GM23338 (cell line): ENCODE measurements around the gene PALMD. TPM values are rescaled to one million over a fixed set of nuclear protein-coding genes. Genes with fewer than 3 reads are reported as not detected.

Source experiments
- ATAC-seq: fragments of 200-7000 bp; cut with Tn5 transposase; 3 replicates; pipeline ENCODE4 v1.9.1; 2020
- DNase-seq: peaks from one replicate; pipeline ENCODE4 v3.0.0-alpha.2; 2015; ENCODE audit warnings: low spot score
- H2AFZ ChIP-seq: fragments of 200-600 bp; sonication (generic); 2 replicates; pipeline ENCODE4 v1.8.0; 2016; ENCODE audit warnings: antibody characterized with exemption, mild to moderate bottlenecking, moderate library complexity
- H3F3A ChIP-seq: fragments of 200-600 bp; sonication (generic); replicated peaks from 2 replicates; pipeline ENCODE4 v1.8.0; 2017; ENCODE audit warnings: antibody characterized with exemption, mixed run types, low read depth
- H3K27ac ChIP-seq: fragments of 200-600 bp; sonication (generic); 2 replicates; pipeline ENCODE4 v1.6.1; 2016; ENCODE audit warnings: low read depth
- H3K27me3 ChIP-seq: fragments of 200-600 bp; sonication (generic); 2 replicates; pipeline ENCODE4 v1.8.0; 2016; ENCODE audit warnings: mild to moderate bottlenecking, mixed run types, moderate library complexity; ENCODE audit not compliant: insufficient read depth
- H3K36me3 ChIP-seq: fragments of 200-600 bp; sonication (generic); 2 replicates; pipeline ENCODE4 v1.8.0; 2016; ENCODE audit warnings: mild to moderate bottlenecking; ENCODE audit not compliant: insufficient read depth
- H3K4me1 ChIP-seq: fragments of 200-600 bp; sonication (generic); 2 replicates; pipeline ENCODE4 v1.8.0; 2016; ENCODE audit warnings: mild to moderate bottlenecking, moderate library complexity; ENCODE audit not compliant: insufficient read depth
- H3K4me2 ChIP-seq: fragments of 200-600 bp; sonication (generic); 2 replicates; pipeline ENCODE4 v1.7.1; 2017; ENCODE audit warnings: mixed run types
- H3K4me3 ChIP-seq: fragments of 200-600 bp; sonication (generic); 2 replicates; pipeline ENCODE4 v1.6.1; 2016; ENCODE audit warnings: mixed run types
- H3K79me2 ChIP-seq: fragments of 200-600 bp; sonication (generic); replicated peaks from 2 replicates; pipeline ENCODE4 v1.8.0; 2017; ENCODE audit warnings: mild to moderate bottlenecking; ENCODE audit not compliant: insufficient read depth
- H3K9me2 ChIP-seq: fragments of 200-600 bp; sonication (generic); 2 replicates; pipeline ENCODE4 v1.8.0; 2017; ENCODE audit not compliant: insufficient read depth
- H4K20me1 ChIP-seq: fragments of 200-600 bp; sonication (generic); replicated peaks from 2 replicates; pipeline ENCODE4 v1.8.0; 2017; ENCODE audit warnings: mild to moderate bottlenecking; ENCODE audit not compliant: insufficient read depth
- H3K27ac Mint-ChIP-seq: 2 replicates; pipeline ENCODE4 v1.8.0; 2020; ENCODE audit warnings: inconsistent platforms, mild to moderate bottlenecking, moderate library complexity, mixed read lengths
- H3K27me3 Mint-ChIP-seq: 3 replicates; pipeline ENCODE4 v1.8.0; 2022; ENCODE audit warnings: low read depth, mild to moderate bottlenecking, moderate library complexity, mixed read lengths, inconsistent platforms; ENCODE audit not compliant: insufficient read depth, poor library complexity
- H3K36me3 Mint-ChIP-seq: 3 replicates; pipeline ENCODE4 v1.8.0; 2021; ENCODE audit warnings: low read depth, mild to moderate bottlenecking, inconsistent platforms, moderate library complexity, mixed read lengths
- H3K4me1 Mint-ChIP-seq: 3 replicates; pipeline ENCODE4 v1.8.0; 2020; ENCODE audit warnings: mild to moderate bottlenecking, inconsistent platforms, mixed read lengths
- H3K4me3 Mint-ChIP-seq: 3 replicates; pipeline ENCODE4 v1.8.0; 2021; ENCODE audit warnings: moderate library complexity, mild to moderate bottlenecking, inconsistent platforms, mixed read lengths
- H3K9me3 Mint-ChIP-seq: 3 replicates; pipeline ENCODE4 v1.8.0; 2020; ENCODE audit warnings: moderate library complexity, mild to moderate bottlenecking, inconsistent platforms, mixed read lengths
- CREB1 ChIP-seq: fragments of 250-450 bp; sonication (Bioruptor Pico); IDR thresholded peaks from 2 replicates; pipeline ENCODE4 v1.5.0; 2020; ENCODE audit warnings: low read depth, mild to moderate bottlenecking, moderate library complexity
- EZH2 ChIP-seq: fragments of 200-600 bp; sonication (generic); IDR thresholded peaks from one replicate; pipeline ENCODE4 v1.8.0; 2017; ENCODE audit warnings: antibody characterized with exemption, mild to moderate bottlenecking, low read depth; ENCODE audit not compliant: unreplicated experiment
- STAT1 ChIP-seq: IDR thresholded peaks from one replicate; pipeline ENCODE4 v1.6.1; 2016; ENCODE audit warnings: antibody characterized with exemption; ENCODE audit not compliant: unreplicated experiment
- ZNF114 ChIP-seq: fragments of 250-450 bp; sonication (Bioruptor Pico); IDR thresholded peaks from 2 replicates; pipeline ENCODE4 v1.5.0; 2020; ENCODE audit warnings: mild to moderate bottlenecking, moderate library complexity
- polyA plus RNA-seq: library from polyadenylated mRNA; unstranded; fragments of >200 nt; fragmentation: Nextera tagmentation; extraction: Ambion mirVana; gene quantifications from 2 replicates; pipeline ENCODE4 v1.2.1, GENCODE V29; 2016
- total RNA-seq: library from RNA; depleted of rRNA; stranded (reverse); fragments of >200 nt; shearing (Covaris generic); gene quantifications from 2 replicates; pipeline ENCODE4 v1.2.3, GENCODE V29; 2014
- TF ChIP-seq, protein P1 (sequence below): fragments of 250-450 bp; sonication (Bioruptor Pico); IDR thresholded peaks from 2 replicates; pipeline ENCODE4 v1.5.0; 2020; ENCODE audit warnings: mild to moderate bottlenecking, moderate library complexity
- TF ChIP-seq, protein P2 (sequence below), 2 experiments: fragments of 200-600 bp in 1 of 2; sonication (generic) in 1 of 2; conservative IDR thresholded peaks; 2 replicates each; pipeline versions ENCODE4 v1.5.1 to v1.6.1; 2016 to 2017; ENCODE audit warnings: antibody characterized with exemption in 2 of 2, low read depth in 2 of 2, mild to moderate bottlenecking in 2 of 2, moderate library complexity in 1 of 2
- TF ChIP-seq, protein P3 (sequence below): IDR thresholded peaks from 2 replicates; pipeline ENCODE4 v1.6.1; 2016; ENCODE audit warnings: antibody characterized with exemption

Gene PALMD
- total and polyA plus RNA-seq, 2 experiments from 2014 or later: not detected

DNA sequence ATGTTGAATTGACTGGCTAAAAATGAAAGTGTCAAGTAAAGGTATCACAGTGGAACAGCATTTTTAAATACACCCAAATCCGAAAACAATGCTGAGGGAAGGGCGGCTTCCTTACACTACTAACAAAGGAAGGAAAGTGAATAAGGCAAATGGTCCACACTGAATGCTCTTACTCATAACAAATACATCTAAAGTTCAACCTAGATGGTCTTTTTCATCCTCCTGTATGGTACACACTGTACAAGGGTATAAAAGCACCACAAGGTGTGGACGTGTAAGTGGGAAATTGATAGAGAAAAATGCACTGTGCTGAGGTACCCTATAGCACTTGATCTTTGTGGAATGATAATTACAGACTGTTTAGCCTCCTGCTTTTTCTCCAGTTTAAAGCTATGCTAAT is 7.1 kb upstream of the PALMD start (continued):
- TF ChIP-seq, protein P1, sequence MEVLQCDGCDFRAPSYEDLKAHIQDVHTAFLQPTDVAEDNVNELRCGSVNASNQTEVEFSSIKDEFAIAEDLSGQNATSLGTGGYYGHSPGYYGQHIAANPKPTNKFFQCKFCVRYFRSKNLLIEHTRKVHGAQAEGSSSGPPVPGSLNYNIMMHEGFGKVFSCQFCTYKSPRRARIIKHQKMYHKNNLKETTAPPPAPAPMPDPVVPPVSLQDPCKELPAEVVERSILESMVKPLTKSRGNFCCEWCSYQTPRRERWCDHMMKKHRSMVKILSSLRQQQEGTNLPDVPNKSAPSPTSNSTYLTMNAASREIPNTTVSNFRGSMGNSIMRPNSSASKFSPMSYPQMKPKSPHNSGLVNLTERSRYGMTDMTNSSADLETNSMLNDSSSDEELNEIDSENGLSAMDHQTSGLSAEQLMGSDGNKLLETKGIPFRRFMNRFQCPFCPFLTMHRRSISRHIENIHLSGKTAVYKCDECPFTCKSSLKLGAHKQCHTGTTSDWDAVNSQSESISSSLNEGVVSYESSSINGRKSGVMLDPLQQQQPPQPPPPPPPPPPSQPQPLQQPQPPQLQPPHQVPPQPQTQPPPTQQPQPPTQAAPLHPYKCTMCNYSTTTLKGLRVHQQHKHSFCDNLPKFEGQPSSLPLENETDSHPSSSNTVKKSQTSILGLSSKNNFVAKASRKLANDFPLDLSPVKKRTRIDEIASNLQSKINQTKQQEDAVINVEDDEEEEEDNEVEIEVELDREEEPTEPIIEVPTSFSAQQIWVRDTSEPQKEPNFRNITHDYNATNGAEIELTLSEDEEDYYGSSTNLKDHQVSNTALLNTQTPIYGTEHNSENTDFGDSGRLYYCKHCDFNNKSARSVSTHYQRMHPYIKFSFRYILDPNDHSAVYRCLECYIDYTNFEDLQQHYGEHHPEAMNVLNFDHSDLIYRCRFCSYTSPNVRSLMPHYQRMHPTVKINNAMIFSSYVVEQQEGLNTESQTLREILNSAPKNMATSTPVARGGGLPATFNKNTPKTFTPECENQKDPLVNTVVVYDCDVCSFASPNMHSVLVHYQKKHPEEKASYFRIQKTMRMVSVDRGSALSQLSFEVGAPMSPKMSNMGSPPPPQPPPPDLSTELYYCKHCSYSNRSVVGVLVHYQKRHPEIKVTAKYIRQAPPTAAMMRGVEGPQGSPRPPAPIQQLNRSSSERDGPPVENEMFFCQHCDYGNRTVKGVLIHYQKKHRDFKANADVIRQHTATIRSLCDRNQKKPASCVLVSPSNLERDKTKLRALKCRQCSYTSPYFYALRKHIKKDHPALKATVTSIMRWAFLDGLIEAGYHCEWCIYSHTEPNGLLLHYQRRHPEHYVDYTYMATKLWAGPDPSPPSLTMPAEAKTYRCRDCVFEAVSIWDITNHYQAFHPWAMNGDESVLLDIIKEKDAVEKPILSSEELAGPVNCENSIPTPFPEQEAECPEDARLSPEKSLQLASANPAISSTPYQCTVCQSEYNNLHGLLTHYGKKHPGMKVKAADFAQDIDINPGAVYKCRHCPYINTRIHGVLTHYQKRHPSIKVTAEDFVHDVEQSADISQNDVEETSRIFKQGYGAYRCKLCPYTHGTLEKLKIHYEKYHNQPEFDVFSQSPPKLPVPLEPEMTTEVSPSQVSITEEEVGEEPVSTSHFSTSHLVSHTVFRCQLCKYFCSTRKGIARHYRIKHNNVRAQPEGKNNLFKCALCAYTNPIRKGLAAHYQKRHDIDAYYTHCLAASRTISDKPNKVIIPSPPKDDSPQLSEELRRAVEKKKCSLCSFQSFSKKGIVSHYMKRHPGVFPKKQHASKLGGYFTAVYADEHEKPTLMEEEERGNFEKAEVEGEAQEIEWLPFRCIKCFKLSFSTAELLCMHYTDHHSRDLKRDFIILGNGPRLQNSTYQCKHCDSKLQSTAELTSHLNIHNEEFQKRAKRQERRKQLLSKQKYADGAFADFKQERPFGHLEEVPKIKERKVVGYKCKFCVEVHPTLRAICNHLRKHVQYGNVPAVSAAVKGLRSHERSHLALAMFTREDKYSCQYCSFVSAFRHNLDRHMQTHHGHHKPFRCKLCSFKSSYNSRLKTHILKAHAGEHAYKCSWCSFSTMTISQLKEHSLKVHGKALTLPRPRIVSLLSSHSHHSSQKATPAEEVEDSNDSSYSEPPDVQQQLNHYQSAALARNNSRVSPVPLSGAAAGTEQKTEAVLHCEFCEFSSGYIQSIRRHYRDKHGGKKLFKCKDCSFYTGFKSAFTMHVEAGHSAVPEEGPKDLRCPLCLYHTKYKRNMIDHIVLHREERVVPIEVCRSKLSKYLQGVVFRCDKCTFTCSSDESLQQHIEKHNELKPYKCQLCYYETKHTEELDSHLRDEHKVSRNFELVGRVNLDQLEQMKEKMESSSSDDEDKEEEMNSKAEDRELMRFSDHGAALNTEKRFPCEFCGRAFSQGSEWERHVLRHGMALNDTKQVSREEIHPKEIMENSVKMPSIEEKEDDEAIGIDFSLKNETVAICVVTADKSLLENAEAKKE (CRISPR knock-in tag): no peak
- no peak for TF ChIP-seq ZNF114

DNA sequence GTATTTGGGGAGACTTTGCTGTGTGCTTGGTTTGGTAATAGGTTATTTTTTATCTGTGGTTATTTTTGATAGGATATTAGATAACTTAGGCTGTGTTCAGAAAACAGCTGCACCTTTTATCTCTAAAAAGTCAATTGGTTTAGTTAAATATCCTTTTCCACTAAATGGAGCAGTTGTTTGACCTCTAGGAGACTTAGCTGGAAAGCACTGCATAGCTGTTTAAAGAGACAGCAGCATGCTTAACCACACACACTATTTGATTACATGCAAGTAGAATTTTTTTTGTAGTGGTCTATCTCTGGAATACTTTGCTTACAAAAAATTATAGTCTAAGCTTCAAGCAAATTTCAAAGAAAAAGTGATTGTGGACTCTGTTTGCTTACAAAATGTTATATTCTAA is 6.5 kb upstream of the PALMD start:
- Histone ChIP-seq H3K4me2 (no peak overlapping the region), H3K27me3 (no peaks in the 10 kb centered on the region), H4K20me1 (no peaks in the 10 kb centered on the region), H3K27ac (no peak overlapping the region), H3K79me2 (no peaks in the 10 kb centered on the region), H2AFZ (no peak overlapping the region), H3K4me1 (no peaks in the 10 kb centered on the region), H3K36me3 (no peaks in the 10 kb centered on the region), H3F3A (no peaks in the 10 kb centered on the region), H3K4me3 (no peak overlapping the region), H3K9me2 (no peaks in the 10 kb centered on the region)
- H3K9me3 Mint-ChIP-seq: no peaks in the 10 kb centered on the region
- H3K27me3 Mint-ChIP-seq: peaks cover under 1% of the 10 kb centered on the region
- peaks cover 12% of the 10 kb centered on the region; the same call in 2 of the 3 replicates for H3K4me1 Mint-ChIP-seq
- no peak overlapping the region for H3K27ac Mint-ChIP-seq
- no peak overlapping the region for H3K4me3 Mint-ChIP-seq
- no peak for DNase-seq
- no peaks in the 10 kb centered on the region for H3K36me3 Mint-ChIP-seq
- no peak for ATAC-seq
- TF ChIP-seq, protein P2, sequence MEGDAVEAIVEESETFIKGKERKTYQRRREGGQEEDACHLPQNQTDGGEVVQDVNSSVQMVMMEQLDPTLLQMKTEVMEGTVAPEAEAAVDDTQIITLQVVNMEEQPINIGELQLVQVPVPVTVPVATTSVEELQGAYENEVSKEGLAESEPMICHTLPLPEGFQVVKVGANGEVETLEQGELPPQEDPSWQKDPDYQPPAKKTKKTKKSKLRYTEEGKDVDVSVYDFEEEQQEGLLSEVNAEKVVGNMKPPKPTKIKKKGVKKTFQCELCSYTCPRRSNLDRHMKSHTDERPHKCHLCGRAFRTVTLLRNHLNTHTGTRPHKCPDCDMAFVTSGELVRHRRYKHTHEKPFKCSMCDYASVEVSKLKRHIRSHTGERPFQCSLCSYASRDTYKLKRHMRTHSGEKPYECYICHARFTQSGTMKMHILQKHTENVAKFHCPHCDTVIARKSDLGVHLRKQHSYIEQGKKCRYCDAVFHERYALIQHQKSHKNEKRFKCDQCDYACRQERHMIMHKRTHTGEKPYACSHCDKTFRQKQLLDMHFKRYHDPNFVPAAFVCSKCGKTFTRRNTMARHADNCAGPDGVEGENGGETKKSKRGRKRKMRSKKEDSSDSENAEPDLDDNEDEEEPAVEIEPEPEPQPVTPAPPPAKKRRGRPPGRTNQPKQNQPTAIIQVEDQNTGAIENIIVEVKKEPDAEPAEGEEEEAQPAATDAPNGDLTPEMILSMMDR (conservative IDR thresholded peaks at IDR 0.05; ENCODE audit: low read depth in 2 of 2): no peak
- TF ChIP-seq, protein P1 (CRISPR knock-in tag): no peak
- TF ChIP-seq EZH2 (no peak), CREB1 (CRISPR knock-in tag) (no peak), STAT1 (no peak)
- TF ChIP-seq, protein P3, sequence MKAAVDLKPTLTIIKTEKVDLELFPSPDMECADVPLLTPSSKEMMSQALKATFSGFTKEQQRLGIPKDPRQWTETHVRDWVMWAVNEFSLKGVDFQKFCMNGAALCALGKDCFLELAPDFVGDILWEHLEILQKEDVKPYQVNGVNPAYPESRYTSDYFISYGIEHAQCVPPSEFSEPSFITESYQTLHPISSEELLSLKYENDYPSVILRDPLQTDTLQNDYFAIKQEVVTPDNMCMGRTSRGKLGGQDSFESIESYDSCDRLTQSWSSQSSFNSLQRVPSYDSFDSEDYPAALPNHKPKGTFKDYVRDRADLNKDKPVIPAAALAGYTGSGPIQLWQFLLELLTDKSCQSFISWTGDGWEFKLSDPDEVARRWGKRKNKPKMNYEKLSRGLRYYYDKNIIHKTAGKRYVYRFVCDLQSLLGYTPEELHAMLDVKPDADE: no peak
